Coronary artery (tissue), 2 donors: ENCODE measurements around the gene SYNJ2.
"Not testable (repeated sequence)": the region's sequence is repeated elsewhere in the genome, so short reads cannot be mapped to it uniquely, and the experiment has no call there.

Experiments
- DNase-seq: peaks from one replicate; pipeline ENCODE4 v3.0.0-alpha.2; 2017; ENCODE audit warnings: low spot score
- H3K27ac ChIP-seq, 2 donors: fragments of 200-600 bp; sonication (generic); one replicate each; pipeline ENCODE4 v1.5.1; 2016 to 2019
- H3K4me3 ChIP-seq: fragments of 200-600 bp; sonication (generic); 2 replicates; pipeline ENCODE4 v1.5.1; 2016; ENCODE audit warnings: mild to moderate bottlenecking, moderate library complexity
- CTCF ChIP-seq: fragments of 200-600 bp; sonication (generic); IDR thresholded peaks from one replicate; pipeline ENCODE4 v1.5.1; 2019; ENCODE audit warnings: antibody characterized with exemption

SYNJ2 gene

GRCh38 chr6:157942351-157942750 lies 39.3 kb upstream of the SYNJ2 start:
- TF ChIP-seq CTCF, result no peak
- no peak overlapping the region for H3K27ac ChIP-seq
- no peak overlapping the region for H3K4me3 ChIP-seq
- DNase-seq, result no peak

- DNase-seq, result no peak
- TF ChIP-seq CTCF, result no peak
- no peak overlapping the region for H3K4me3 ChIP-seq
- no peak overlapping the region for H3K27ac ChIP-seq
These were observed 38.3 kb upstream of the SYNJ2 start for GRCh38 chr6:157943249-157943963.

GRCh38 chr6:157943964-157944283 lies 37.7 kb upstream of the SYNJ2 start:
- Histone ChIP-seq H3K27ac (no peak overlapping the region), H3K4me3 (no peak overlapping the region)
- DNase-seq, result no peak
- TF ChIP-seq CTCF, result no peak

- no peak overlapping the region for H3K4me3 ChIP-seq
- no peak overlapping the region for H3K27ac ChIP-seq
- no peak for DNase-seq
- no peak for TF ChIP-seq CTCF
These were observed 36.4 kb upstream of the SYNJ2 start for GRCh38 chr6:157944983-157945931.

- Histone ChIP-seq H3K27ac (no peak overlapping the region), H3K4me3 (no peak overlapping the region)
- DNase-seq, result no peak
- TF ChIP-seq CTCF, result no peak
These were observed 35.5 kb upstream of the SYNJ2 start for GRCh38 chr6:157946053-157946617.

- Histone ChIP-seq H3K27ac (no peak overlapping the region), H3K4me3 (no peak overlapping the region)
- no peak for DNase-seq
- TF ChIP-seq CTCF, result no peak
These were observed 34.7 kb upstream of the SYNJ2 start for GRCh38 chr6:157946865-157947532.

- not testable (repeated sequence) for DNase-seq, H3K27ac ChIP-seq, H3K4me3 ChIP-seq
These were observed 30.8 kb upstream of the SYNJ2 start for GRCh38 chr6:157950899-157951298.
